GM12873 (cell line): Measurements from ENCODE around the gene FHDC1.

ENCODE experiments used
- CTCF ChIP-seq: IDR thresholded peaks from 2 replicates; pipeline ENCODE4 v1.5.1; 2012; ENCODE audit warnings: low read depth, mild to moderate bottlenecking, moderate library complexity, low read length, control low read depth; ENCODE audit not compliant: insufficient read depth; ENCODE audit errors: missing control alignments

FHDC1 gene

GRCh38 chr4:152973629-152974467 is 37.7 kb downstream of the FHDC1 start:
- TF ChIP-seq CTCF, result no peak

- TF ChIP-seq CTCF, result no peak
Observed at GRCh38 chr4:152974468-152975379, 38.6 kb downstream of the FHDC1 start.

- TF ChIP-seq CTCF, result no peak
Observed at GRCh38 chr4:152975380-152976211, 39.5 kb downstream of the FHDC1 start.

GRCh38 chr4:152976212-152976761 is 40.2 kb downstream of the FHDC1 start:
- no peak for TF ChIP-seq CTCF

- TF ChIP-seq CTCF, result no peak
Observed at GRCh38 chr4:152979731-152980330, 43.7 kb downstream of the FHDC1 start.

GRCh38 chr4:152981278-152981677 is 45.2 kb downstream of the FHDC1 start:
- no peak for TF ChIP-seq CTCF
